HG02840 (cell line): Measurements from ENCODE around the gene DLG2.
"Not testable (repeated sequence)": the region's sequence is repeated elsewhere in the genome, so short reads cannot be mapped to it uniquely, and the experiment has no call there.

Source experiments
- ATAC-seq: cut with Tn5 transposase; IDR thresholded peaks from one replicate; pipeline ENCODE4 v1.9.1; 2021; ENCODE audit warnings: mild to moderate bottlenecking, moderate library complexity, moderate number of reproducible peaks; ENCODE audit not compliant: unreplicated experiment, low FRiP score

DLG2 gene

GRCh38 chr11:83612891-83613766 is 2014.0 kb downstream of the DLG2 start:
- peak; percentile 87 for ATAC-seq

- ATAC-seq = no peak
These were observed 2015.5 kb downstream of the DLG2 start for GRCh38 chr11:83611600-83611999.

GRCh38 chr11:83611031-83611430 is 2016.1 kb downstream of the DLG2 start:
- ATAC-seq = no peak

- no peak for ATAC-seq
These were observed 2018.0 kb downstream of the DLG2 start for GRCh38 chr11:83609191-83609590.

- ATAC-seq = no peak
These were observed 2018.6 kb downstream of the DLG2 start for GRCh38 chr11:83608571-83608970.

GRCh38 chr11:83601914-83602527 is 2025.1 kb downstream of the DLG2 start:
- no peak for ATAC-seq

GRCh38 chr11:83601201-83601913 is 2025.8 kb downstream of the DLG2 start:
- ATAC-seq = no peak

GRCh38 chr11:83600661-83601060 is 2026.5 kb downstream of the DLG2 start:
- ATAC-seq = no peak

- ATAC-seq = no peak
These were observed 2028.1 kb downstream of the DLG2 start for GRCh38 chr11:83599066-83599465.

GRCh38 chr11:83587797-83588196 is 2039.3 kb downstream of the DLG2 start:
- not testable (repeated sequence) for ATAC-seq

- ATAC-seq = peak; percentile 96
These were observed 2043.3 kb downstream of the DLG2 start for GRCh38 chr11:83583757-83584366.

GRCh38 chr11:83574519-83574918 is 2052.6 kb downstream of the DLG2 start:
- no peak for ATAC-seq

- no peak for ATAC-seq
These were observed 2054.3 kb downstream of the DLG2 start for GRCh38 chr11:83572581-83573496.

- ATAC-seq = no peak
These were observed 2055.8 kb downstream of the DLG2 start for GRCh38 chr11:83571302-83571701.

GRCh38 chr11:83569134-83569805 is 2057.9 kb downstream of the DLG2 start:
- no peak for ATAC-seq

GRCh38 chr11:83568516-83568915 is 2058.6 kb downstream of the DLG2 start:
- ATAC-seq = no peak

GRCh38 chr11:83566950-83567349 is 2060.2 kb downstream of the DLG2 start:
- ATAC-seq = no peak

GRCh38 chr11:83564870-83565269 is 2062.3 kb downstream of the DLG2 start:
- ATAC-seq = no peak

GRCh38 chr11:83558281-83558680 is 2068.9 kb downstream of the DLG2 start:
- no peak for ATAC-seq
